DND-41 (cell line): ENCODE results near the gene MTPN.
A peak's percentile ranks its signal among the peaks of the same experiment; 100 is the strongest.

Source experiments
- ATAC-seq: fragments of 200-7000 bp; cut with Tn5 transposase; 3 replicates; pipeline ENCODE4 v1.9.1; 2021; ENCODE audit warnings: low read depth; ENCODE audit not compliant: insufficient read depth
- DNase-seq: peaks from one replicate; pipeline ENCODE4 v3.0.0-alpha.2; 2020
- H2AFZ ChIP-seq: 2 replicates; pipeline ENCODE4 v1.6.0; 2012; ENCODE audit warnings: low read depth, low read length
- H3K27ac ChIP-seq: 2 replicates; pipeline ENCODE4 v1.5.1; 2012; ENCODE audit warnings: low read length, inconsistent platforms
- H3K27me3 ChIP-seq: fragments of 200-600 bp; sonication (generic); 2 replicates; pipeline ENCODE4 v1.6.0; 2012; ENCODE audit warnings: low read length, mild to moderate bottlenecking, inconsistent platforms; ENCODE audit not compliant: insufficient read depth, poor library complexity
- H3K36me3 ChIP-seq: 2 replicates; pipeline ENCODE4 v1.5.1; 2012; ENCODE audit warnings: low read length, inconsistent platforms; ENCODE audit not compliant: insufficient read depth
- H3K4me1 ChIP-seq: 2 replicates; pipeline ENCODE4 v1.5.1; 2012; ENCODE audit warnings: mild to moderate bottlenecking, low read length; ENCODE audit not compliant: insufficient read depth
- H3K4me2 ChIP-seq: 2 replicates; pipeline ENCODE4 v1.6.0; 2012; ENCODE audit warnings: mild to moderate bottlenecking, moderate library complexity, low read length, inconsistent platforms; ENCODE audit not compliant: insufficient read depth
- H3K4me3 ChIP-seq, 2 experiments: fragments of 200-600 bp in 1 of 2; shearing (Covaris generic) in 1 of 2; 2 replicates each; pipeline ENCODE4 v1.5.1; 2012 to 2016; ENCODE audit warnings: inconsistent platforms in 2 of 2, low read length in 2 of 2, mild to moderate bottlenecking in 2 of 2, low read depth in 1 of 2, moderate library complexity in 1 of 2
- H3K79me2 ChIP-seq: 2 replicates; pipeline ENCODE4 v1.6.0; 2012; ENCODE audit warnings: low read length, inconsistent platforms; ENCODE audit not compliant: insufficient read depth
- H3K9ac ChIP-seq: 2 replicates; pipeline ENCODE4 v1.6.0; 2012; ENCODE audit warnings: low read depth, mild to moderate bottlenecking, inconsistent platforms, low read length, moderate library complexity
- H3K9me3 ChIP-seq: 2 replicates; pipeline ENCODE4 v1.5.1; 2012; ENCODE audit warnings: low read length, moderate library complexity, mild to moderate bottlenecking, inconsistent platforms; ENCODE audit not compliant: insufficient read depth, severe bottlenecking
- H4K20me1 ChIP-seq: 2 replicates; pipeline ENCODE4 v1.6.0; 2012; ENCODE audit warnings: low read length; ENCODE audit not compliant: insufficient read depth
- CTCF ChIP-seq: IDR thresholded peaks from 2 replicates; pipeline ENCODE4 v1.5.1; 2012; ENCODE audit warnings: borderline replicate concordance, low read length, moderate library complexity, mild to moderate bottlenecking; ENCODE audit not compliant: poor library complexity, severe bottlenecking; ENCODE audit errors: extremely low read depth
- EZH2 ChIP-seq: IDR thresholded peaks from 3 replicates; pipeline ENCODE4 v1.6.1; 2012; ENCODE audit warnings: borderline replicate concordance, low read depth, mild to moderate bottlenecking, moderate library complexity, low read length, inconsistent platforms; ENCODE audit not compliant: severe bottlenecking

The MTPN gene

DNA sequence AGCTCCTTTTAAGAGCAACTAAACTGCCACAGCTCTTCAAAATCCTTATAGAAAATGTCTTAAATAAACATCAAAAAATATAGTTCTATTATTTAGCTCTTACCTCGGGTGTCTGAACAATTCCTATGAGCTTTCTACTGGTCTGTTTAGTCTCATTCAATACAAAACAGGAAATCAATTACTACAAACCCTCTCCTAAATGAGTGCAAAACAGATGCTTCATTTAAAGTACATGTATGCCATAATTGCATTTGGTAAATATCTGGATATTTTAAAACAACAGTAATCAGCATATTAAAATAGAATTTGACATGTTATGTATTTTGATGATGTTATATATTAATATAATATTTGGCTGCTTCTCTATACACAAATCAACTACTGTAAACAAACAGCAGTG, 38.5 kb upstream of the MTPN start:
- DNase-seq, result no peak
- Histone ChIP-seq H3K4me3 (no peak overlapping the region), H3K4me1 (no peaks in the 10 kb centered on the region), H3K79me2 (no peaks in the 10 kb centered on the region), H2AFZ (no peak overlapping the region), H3K27me3 (no peaks in the 10 kb centered on the region), H3K9ac (no peak overlapping the region), H3K9me3 (no peaks in the 10 kb centered on the region), H3K27ac (no peak overlapping the region), H3K36me3 (no peaks in the 10 kb centered on the region), H4K20me1 (no peaks in the 10 kb centered on the region), H3K4me2 (no peak overlapping the region)
- TF ChIP-seq EZH2, result no peak
- TF ChIP-seq CTCF, result no peak
- ATAC-seq, result no peak

DNA sequence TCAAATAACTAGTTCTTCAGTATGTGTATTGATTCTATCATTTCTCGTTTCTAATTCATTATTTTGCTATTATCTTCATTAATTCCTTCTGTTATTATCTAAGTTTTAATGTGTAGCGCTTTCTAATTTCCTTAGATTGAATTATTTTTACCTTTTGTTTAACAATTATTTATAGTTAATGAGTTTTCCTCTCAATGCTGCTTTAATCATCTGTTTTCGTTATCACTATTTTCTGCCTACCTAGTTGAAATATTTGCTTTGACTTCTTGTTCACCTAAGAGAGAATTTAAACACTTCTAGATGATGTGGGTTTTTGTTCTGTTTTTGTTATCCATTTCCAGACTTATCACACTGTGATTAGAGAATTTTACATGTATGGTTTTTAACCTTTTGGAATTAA, 37.5 kb upstream of the MTPN start:
- no peak overlapping the region for H3K27ac ChIP-seq
- H3K4me2 ChIP-seq, result no peak overlapping the region
- H4K20me1 ChIP-seq, result no peaks in the 10 kb centered on the region
- no peaks in the 10 kb centered on the region for H3K36me3 ChIP-seq
- ATAC-seq, result no peak
- TF ChIP-seq CTCF (no peak), EZH2 (no peak)
- H2AFZ ChIP-seq, result no peak overlapping the region
- no peak overlapping the region for H3K9ac ChIP-seq
- DNase-seq, result no peak
- no peaks in the 10 kb centered on the region for H3K4me1 ChIP-seq
- no peak overlapping the region for H3K4me3 ChIP-seq
- no peaks in the 10 kb centered on the region for H3K79me2 ChIP-seq
- H3K27me3 ChIP-seq, result no peaks in the 10 kb centered on the region
- no peaks in the 10 kb centered on the region for H3K9me3 ChIP-seq

GRCh38 chr7:136012238-136012637, 35.1 kb upstream of the MTPN start:
- TF ChIP-seq EZH2 (no peak), CTCF (no peak)
- no peak for DNase-seq

GRCh38 chr7:136009488-136010079, 32.4 kb upstream of the MTPN start:
- DNase-seq (no peak), ATAC-seq (peak; percentile 66; the same call in 2 of the 3 replicates)
- H2AFZ ChIP-seq, result no peak overlapping the region

More at GRCh38 chr7:136012238-136012637, 35.1 kb upstream of the MTPN start:
- no peak overlapping the region for H3K9ac ChIP-seq
- no peak overlapping the region for H3K27ac ChIP-seq
- H3K4me3 ChIP-seq, result no peak overlapping the region
- no peaks in the 10 kb centered on the region for H3K27me3 ChIP-seq
- no peak for ATAC-seq
- H4K20me1 ChIP-seq, result no peaks in the 10 kb centered on the region
- H3K4me2 ChIP-seq, result no peak overlapping the region
- no peaks in the 10 kb centered on the region for H3K36me3 ChIP-seq
- H2AFZ ChIP-seq, result no peak overlapping the region
- H3K9me3 ChIP-seq, result no peaks in the 10 kb centered on the region
- H3K79me2 ChIP-seq, result no peaks in the 10 kb centered on the region
- no peaks in the 10 kb centered on the region for H3K4me1 ChIP-seq

More at GRCh38 chr7:136009488-136010079, 32.4 kb upstream of the MTPN start:
- H3K79me2 ChIP-seq, result no peaks in the 10 kb centered on the region
- H4K20me1 ChIP-seq, result no peaks in the 10 kb centered on the region
- peak; percentile 75 for TF ChIP-seq CTCF
- no peak for TF ChIP-seq EZH2
- H3K9ac ChIP-seq, result no peak overlapping the region
- H3K4me3 ChIP-seq, result no peak overlapping the region
- H3K9me3 ChIP-seq, result no peaks in the 10 kb centered on the region
- no peak overlapping the region for H3K27ac ChIP-seq
- H3K4me1 ChIP-seq, result no peaks in the 10 kb centered on the region
- H3K36me3 ChIP-seq, result no peaks in the 10 kb centered on the region
- H3K27me3 ChIP-seq, result no peaks in the 10 kb centered on the region
- H3K4me2 ChIP-seq, result no peak overlapping the region
